ENCODE data around the gene TTC39B. TPM values are rescaled to one million over a fixed set of nuclear protein-coding genes. Genes with fewer than 3 reads are reported as not detected.

TTC39B gene
- total RNA-seq, 2 donors from 2014 or later = 27.2 to 32.2 TPM

DNA sequence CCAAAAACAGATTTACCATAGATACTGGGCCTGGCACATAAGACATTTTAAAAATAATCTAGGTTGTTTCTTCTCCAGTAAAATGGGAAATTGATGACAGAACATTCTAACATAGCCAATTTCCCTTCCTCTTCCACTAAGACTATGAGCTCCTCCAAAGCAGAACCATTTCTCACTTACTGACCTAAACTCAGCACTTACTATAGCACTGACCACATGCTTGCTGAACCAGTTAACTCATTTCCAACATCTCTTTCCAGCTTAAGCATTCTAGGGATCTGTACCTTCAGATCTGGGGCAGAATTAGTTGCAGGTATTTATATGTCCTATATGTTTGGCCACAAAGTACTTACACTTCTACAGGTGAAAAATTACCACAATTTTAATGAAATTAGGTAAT is 58.9 kb downstream of the TTC39B start:
- DNase-seq = no peak
- Histone ChIP-seq H3K9ac (ENCODE audit: low read depth in 2 of 2, low read length in 2 of 2) (no peak overlapping the region), H3K36me3 (no peaks in the 10 kb centered on the region), H3K4me3 (no peak overlapping the region), H3K27ac (no peak overlapping the region), H3K4me1 (no peaks in the 10 kb centered on the region), H3K9me3 (no peaks in the 10 kb centered on the region), H3K27me3 (no peaks in the 10 kb centered on the region)
- intact Hi-C loops (cut with DNase I) = no loop called here
- TF ChIP-seq CTCF (IDR thresholded peaks at IDR 0.05) = no peak

DNA sequence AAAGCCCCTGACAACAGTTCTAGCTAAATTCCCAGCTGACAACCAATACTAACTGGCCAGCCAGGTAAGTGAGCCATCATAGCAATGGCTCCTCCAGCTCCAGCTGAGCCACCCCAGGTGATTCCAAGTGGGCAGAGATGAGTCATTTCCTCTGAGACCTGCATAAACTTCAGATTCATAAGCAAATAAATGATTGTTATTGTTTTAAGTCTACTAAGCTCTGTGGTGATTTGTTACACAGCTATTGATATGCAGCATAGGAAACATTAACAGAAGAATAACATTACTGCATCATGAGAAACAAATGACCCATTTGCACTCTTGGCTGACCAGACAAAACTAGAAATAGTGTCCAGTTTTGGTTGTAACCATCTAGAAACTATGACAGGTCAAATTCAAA is 60.3 kb downstream of the TTC39B start:
- H3K4me3 ChIP-seq = no peak overlapping the region
- no peak overlapping the region for H3K9ac ChIP-seq (ENCODE audit: low read depth in 2 of 2, low read length in 2 of 2)
- TF ChIP-seq CTCF (IDR thresholded peaks at IDR 0.05) = no peak
- H3K36me3 ChIP-seq = no peaks in the 10 kb centered on the region
- intact Hi-C loops (cut with DNase I) = no loop called here
- H3K4me1 ChIP-seq = no peaks in the 10 kb centered on the region
- H3K27ac ChIP-seq = no peak overlapping the region
- no peak for DNase-seq
- no peaks in the 10 kb centered on the region for H3K27me3 ChIP-seq
- H3K9me3 ChIP-seq = no peaks in the 10 kb centered on the region

- no peak overlapping the region for H3K27ac ChIP-seq
- no peaks in the 10 kb centered on the region for H3K36me3 ChIP-seq
- no peak for DNase-seq
- TF ChIP-seq CTCF (IDR thresholded peaks at IDR 0.05) = no peak
- H3K9me3 ChIP-seq = no peaks in the 10 kb centered on the region
- no peak overlapping the region for H3K4me3 ChIP-seq
- no peaks in the 10 kb centered on the region for H3K4me1 ChIP-seq
- no peaks in the 10 kb centered on the region for H3K27me3 ChIP-seq
- no peak overlapping the region for H3K9ac ChIP-seq (ENCODE audit: low read depth in 2 of 2, low read length in 2 of 2)
- intact Hi-C loops (cut with DNase I) = no loop called here
Observed at GRCh38 chr9:15246243-15246642, 60.8 kb downstream of the TTC39B start.

DNA sequence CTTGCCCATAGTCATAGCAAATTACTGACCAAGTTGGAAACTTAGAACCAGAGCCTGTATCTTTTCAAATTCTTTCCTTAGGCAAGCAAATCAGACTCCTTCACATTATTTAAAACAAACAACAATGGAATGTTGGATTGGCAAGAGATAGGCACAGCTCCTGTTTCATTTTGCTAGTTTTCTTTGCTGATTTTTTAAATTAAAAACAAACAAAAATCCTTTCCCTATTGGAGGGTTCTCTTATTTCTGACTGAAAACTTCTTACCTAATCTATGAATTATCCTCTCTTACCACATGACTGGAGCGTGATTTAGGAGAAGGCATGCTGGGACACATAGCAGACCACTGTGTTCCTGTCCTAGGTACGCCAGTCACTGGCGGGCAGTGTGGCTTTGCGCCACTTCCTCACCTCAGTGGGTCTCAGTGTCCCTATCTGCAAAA is 63.0 kb downstream of the TTC39B start:
- no peaks in the 10 kb centered on the region for H3K9me3 ChIP-seq
- H3K27me3 ChIP-seq = no peaks in the 10 kb centered on the region
- DNase-seq = no peak
- H3K27ac ChIP-seq = no peak overlapping the region
- H3K9ac ChIP-seq (ENCODE audit: low read depth in 2 of 2, low read length in 2 of 2) = no peak overlapping the region
- intact Hi-C loops (cut with DNase I) = no loop called here
- TF ChIP-seq CTCF (IDR thresholded peaks at IDR 0.05) = no peak
- H3K4me1 ChIP-seq = no peaks in the 10 kb centered on the region
- no peak overlapping the region for H3K4me3 ChIP-seq
- no peaks in the 10 kb centered on the region for H3K36me3 ChIP-seq

- H3K27me3 ChIP-seq = no peaks in the 10 kb centered on the region
- no peak overlapping the region for H3K27ac ChIP-seq
- DNase-seq = no peak
- intact Hi-C loops (cut with DNase I) = no loop called here
- H3K9ac ChIP-seq (ENCODE audit: low read depth in 2 of 2, low read length in 2 of 2) = no peak overlapping the region
- H3K36me3 ChIP-seq = no peaks in the 10 kb centered on the region
- H3K4me3 ChIP-seq = no peak overlapping the region
- no peaks in the 10 kb centered on the region for H3K9me3 ChIP-seq
- H3K4me1 ChIP-seq = no peaks in the 10 kb centered on the region
- TF ChIP-seq CTCF (IDR thresholded peaks at IDR 0.05) = no peak
Observed at GRCh38 chr9:15243081-15243480, 63.9 kb downstream of the TTC39B start.

GRCh38 chr9:15240927-15241326 is 66.1 kb downstream of the TTC39B start:
- no peak overlapping the region for H3K4me3 ChIP-seq
- TF ChIP-seq CTCF (IDR thresholded peaks at IDR 0.05) = no peak
- no peak overlapping the region for H3K9ac ChIP-seq (ENCODE audit: low read depth in 2 of 2, low read length in 2 of 2)
- intact Hi-C loops (cut with DNase I) = no loop called here
- H3K36me3 ChIP-seq = no peaks in the 10 kb centered on the region
- no peak overlapping the region for H3K27ac ChIP-seq
- no peaks in the 10 kb centered on the region for H3K27me3 ChIP-seq
- H3K9me3 ChIP-seq = no peaks in the 10 kb centered on the region
- no peak for DNase-seq
- no peaks in the 10 kb centered on the region for H3K4me1 ChIP-seq
